HG03469 (cell line): ENCODE data around the gene DMTF1.
"Not testable (repeated sequence)": the region's sequence is repeated elsewhere in the genome, so short reads cannot be mapped to it uniquely, and the experiment has no call there.

ENCODE experiments used
- ATAC-seq: cut with Tn5 transposase; IDR thresholded peaks from one replicate; pipeline ENCODE4 v1.9.1; 2021; ENCODE audit warnings: mild to moderate bottlenecking, moderate library complexity, moderate number of reproducible peaks; ENCODE audit not compliant: unreplicated experiment

The DMTF1 gene

DNA sequence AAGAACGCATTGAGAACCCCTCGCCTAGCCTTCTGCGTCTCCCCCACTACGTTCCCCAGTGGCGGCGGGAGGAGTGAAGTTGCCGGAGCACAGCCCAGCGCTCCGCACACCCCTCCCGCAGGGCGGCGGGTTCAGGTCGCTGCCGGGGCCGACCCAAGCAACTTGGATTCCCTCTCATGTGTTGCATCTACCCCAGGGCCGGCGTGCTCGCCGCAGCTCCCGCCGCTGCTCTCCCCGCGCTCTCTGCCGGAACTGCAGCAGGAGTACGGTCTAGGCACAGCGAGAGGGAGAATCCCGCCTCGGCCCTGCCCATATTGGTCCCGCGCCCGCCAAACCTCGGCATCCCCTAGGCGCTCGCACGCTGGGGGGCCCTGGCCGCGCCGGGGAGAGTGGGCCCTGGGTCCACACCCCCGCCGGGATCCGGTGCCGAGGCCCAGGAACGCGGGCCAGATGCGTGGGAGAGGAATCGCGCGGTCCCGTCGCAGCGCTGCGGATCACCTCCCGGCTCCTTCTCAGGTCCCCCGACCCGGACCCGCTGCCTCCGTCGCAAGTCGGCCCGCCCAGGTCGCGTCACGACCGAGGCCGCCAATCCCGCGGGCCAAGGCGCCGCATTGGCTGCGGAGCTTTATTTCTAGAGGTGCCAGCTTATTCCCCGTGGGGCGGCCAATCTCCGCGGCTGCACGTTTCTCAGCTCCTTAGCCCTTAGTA, 67.9 kb downstream of the DMTF1 start:
- peak; percentile 22 for ATAC-seq

DNA sequence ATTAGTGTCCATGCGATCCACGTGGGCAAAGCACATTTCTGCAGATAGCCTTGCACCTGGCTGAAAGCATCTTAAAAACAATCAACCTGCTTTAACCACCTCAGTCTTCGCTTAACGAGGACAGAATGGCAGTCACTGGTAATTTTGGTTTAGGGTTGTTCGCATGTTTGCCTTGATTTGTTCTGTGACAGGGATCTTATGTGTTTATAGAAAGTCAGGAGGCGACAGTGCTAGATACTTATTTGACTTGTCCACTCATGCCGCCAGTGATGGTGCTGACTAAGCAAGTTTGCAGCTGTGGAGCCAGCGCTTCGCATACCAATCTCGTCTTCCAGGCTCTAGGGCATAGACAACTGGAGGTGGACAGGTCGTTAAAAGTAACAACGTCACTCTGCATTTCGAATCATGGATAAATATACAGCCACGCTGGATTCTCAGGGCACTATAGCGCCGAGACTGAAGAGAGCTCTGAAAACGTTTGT, 68.5 kb downstream of the DMTF1 start:
- no peak for ATAC-seq

- no peak for ATAC-seq
These were observed 71.4 kb downstream of the DMTF1 start for GRCh38 chr7:87223666-87224065.

DNA sequence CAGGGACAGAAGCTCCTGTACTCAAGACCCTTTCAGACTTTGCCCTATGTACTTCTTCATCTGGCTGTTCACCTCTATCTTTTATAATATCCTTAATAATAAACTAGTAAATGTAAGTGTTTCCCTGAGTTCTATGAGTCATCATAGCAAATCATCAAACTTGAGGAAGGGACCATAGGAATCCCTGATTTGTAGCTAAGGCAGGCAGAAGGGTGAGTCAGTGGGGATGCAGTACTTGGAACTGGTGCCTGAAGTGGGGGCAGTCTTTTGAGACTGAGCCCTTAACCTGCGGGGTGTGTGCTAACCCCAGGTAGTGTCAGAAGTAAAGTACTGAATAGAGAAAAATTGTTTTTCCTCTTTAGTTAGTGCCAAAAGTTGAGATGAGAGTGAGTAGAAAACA, 73.4 kb downstream of the DMTF1 start:
- ATAC-seq: no peak

DNA sequence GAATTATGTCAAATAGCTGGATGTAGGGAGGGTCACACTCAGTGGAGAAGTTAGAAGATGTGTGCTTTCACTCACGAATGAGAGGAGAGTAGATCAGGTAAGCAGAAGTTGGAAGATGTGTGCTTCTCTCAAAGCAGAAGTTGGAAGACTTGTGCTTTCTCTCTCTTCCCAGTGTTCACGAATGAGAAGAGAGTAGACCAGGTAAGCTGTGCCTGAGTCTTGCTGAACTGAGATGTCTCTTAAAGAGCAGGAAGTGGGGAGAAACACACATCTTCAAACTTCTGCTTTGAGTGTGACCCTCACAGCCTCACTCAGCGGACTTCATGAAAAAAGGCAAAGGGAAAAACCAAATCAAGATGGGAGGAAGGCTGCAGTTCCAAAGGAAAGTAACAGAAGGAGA, 74.2 kb downstream of the DMTF1 start:
- no peak for ATAC-seq

GRCh38 chr7:87231258-87231657, 79.0 kb downstream of the DMTF1 start:
- no peak for ATAC-seq

DNA sequence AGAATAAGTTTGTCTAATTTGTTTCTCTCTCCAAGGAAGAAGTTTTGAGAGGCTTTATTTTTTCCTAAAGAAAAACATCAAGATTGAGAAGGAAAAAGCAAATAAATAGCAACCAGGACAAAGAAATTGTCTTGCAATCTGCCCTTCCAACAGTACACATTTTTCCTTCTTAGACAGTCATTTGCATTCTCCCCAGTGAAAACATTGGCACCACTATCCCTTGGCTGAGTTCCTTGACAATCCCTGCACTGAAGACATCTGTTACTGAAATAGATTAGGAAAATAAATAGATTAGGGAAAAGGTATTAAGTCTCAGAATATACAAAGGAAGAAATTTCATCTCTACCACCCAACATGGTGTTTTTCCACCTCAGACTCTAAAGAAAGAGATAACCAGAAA, 79.5 kb downstream of the DMTF1 start:
- no peak for ATAC-seq

DNA sequence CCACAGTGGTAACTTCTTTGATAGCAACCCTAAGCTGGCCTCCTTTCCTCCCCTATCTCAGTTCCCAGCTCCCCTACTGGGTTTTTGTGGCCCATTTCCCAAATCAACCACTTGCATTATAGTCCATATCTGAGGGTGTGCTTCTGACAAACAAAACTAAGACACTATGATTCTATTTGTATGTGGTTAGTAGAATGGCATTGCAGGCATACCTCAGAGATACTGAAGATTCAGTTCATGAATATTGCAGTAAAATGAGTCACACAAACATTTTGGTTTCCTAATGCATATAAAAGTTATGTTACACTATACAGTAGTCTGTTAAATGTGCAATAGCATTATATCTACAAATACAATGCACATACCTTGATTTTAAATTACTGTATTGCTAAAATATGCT, 82.7 kb downstream of the DMTF1 start:
- no peak for ATAC-seq

DNA sequence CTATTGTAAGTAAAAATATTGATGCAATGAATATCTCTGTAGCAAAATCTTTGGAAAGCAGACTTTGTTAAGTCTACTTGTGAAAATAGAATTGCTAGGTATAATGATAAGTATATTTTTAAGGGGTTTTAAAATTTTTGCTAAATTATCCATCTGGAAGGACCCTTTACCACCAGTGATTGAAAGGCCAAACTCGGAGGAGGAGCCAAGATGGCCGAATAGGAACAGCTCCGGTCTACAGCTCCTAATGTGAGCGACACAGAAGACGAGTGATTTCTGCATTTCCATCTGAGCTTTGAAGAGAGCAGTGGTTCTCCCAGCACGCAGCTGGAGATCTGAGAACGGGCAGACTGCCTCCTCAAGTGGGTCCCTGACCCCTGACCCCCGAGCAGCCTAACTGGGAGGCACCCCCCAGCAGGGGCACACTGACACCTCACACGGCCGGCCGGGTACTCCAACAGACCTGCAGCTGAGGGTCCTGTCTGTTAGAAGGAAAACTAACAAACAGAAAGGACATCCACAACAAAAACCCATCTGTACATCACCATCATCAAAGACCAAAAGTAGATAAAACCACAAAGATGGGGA, 86.3 kb downstream of the DMTF1 start:
- ATAC-seq: not testable (repeated sequence)

- not testable (repeated sequence) for ATAC-seq
These were observed 93.4 kb downstream of the DMTF1 start for GRCh38 chr7:87245671-87246070.
